ENCODE results near the gene ZNF554. TPM values are rescaled to one million over a fixed set of nuclear protein-coding genes. Genes with fewer than 3 reads are reported as not detected.

ZNF554 gene
- total and polyA plus RNA-seq, 9 donors: 4.9 to 10.5 (median 7.2) TPM

DNA sequence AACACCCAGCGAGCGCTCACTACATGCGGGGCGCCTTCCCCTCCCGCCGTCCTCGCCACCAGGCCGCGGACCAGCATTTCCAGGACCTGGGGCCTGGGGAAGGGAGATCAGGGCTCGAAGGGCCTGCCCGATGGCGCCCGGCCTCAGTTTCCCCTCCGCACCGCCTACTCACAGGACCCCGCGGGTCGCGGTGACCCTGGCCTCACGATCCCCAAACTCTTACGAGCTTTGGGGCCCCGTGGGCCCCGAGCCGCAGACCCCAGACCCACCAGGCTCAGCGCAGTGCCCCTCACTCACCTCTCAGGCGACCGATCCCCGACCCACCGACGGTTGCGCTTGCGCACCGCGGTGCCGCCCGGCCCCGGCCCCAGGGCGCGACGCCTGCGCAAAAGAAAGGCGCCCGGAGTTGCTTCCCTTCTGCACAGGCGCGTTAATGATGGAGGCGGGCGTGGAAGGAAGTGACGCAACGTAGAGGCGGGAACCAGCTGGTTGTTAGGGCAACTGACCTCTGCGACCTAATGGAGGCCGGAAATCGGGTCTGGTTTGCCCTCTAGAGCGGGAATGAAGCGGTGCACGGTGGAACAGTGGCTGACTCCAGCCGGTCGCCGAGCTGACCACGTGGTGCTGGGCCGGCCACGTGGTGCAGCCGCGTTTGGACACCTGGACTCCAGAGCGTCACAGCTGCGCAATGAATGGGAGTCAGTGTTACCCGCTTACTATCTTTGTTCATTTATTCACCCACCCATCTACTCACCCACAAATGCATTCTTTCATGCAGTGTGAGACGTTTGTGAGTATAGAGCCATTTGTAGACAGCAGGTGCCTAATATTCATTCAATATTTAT, 36.5 kb upstream of the ZNF554 start, which contains the start of gene SGTA:
TSS of gene SGTA (minus strand) at position 338 of the 845 bp plus-strand sequence. CDS start 14,205 bp downstream, outside the sequence.
- peak; percentile 83 for TF ChIP-seq POLR2A (IDR thresholded peaks at IDR 0.05)
- TF ChIP-seq, protein P1, sequence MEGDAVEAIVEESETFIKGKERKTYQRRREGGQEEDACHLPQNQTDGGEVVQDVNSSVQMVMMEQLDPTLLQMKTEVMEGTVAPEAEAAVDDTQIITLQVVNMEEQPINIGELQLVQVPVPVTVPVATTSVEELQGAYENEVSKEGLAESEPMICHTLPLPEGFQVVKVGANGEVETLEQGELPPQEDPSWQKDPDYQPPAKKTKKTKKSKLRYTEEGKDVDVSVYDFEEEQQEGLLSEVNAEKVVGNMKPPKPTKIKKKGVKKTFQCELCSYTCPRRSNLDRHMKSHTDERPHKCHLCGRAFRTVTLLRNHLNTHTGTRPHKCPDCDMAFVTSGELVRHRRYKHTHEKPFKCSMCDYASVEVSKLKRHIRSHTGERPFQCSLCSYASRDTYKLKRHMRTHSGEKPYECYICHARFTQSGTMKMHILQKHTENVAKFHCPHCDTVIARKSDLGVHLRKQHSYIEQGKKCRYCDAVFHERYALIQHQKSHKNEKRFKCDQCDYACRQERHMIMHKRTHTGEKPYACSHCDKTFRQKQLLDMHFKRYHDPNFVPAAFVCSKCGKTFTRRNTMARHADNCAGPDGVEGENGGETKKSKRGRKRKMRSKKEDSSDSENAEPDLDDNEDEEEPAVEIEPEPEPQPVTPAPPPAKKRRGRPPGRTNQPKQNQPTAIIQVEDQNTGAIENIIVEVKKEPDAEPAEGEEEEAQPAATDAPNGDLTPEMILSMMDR (IDR thresholded peaks at IDR 0.05): peak; percentile 24 to 80 (median 71)
- peak; percentile 70 for TF ChIP-seq EP300 (IDR thresholded peaks at IDR 0.05)
- intact Hi-C loops (cut with DNase I): no loop called here
- peaks cover 2% of the 10 kb centered on the region for H3K4me1 ChIP-seq (ENCODE audit: insufficient read depth)
- peak within 1 kb of the TSS; percentile 79 to 85 for H3K27ac ChIP-seq
- H3K4me3 ChIP-seq: peak within 1 kb of the TSS; percentile 69
- WGBS, 3 donors: 0 to 1% (median 0%) methylated on average over 50 to 68 of the region's 68 CpGs
- no peaks in the 10 kb centered on the region for H3K27me3 ChIP-seq
- H3K36me3 ChIP-seq: no peaks in the 10 kb centered on the region
- peak; percentile 98 to 99 (median 99) for DNase-seq
- H3K9me3 ChIP-seq: no peaks in the 10 kb centered on the region

DNA sequence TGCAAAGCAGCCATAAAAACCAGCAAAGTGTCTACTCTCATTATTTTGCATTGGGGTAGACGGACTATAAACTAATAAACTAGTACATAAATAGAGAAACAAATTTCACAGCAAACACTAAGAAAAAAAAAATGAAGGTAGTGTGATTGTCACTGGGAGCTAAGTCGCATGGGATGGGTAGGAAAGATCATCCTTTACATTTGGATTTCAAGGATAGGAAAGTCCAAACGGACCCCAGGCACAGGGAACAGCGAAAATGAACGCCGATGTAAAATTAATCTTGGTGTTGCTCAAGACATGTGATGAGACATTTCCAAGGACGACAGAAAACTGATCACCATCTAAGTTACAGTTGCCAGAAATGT, 35.9 kb upstream of the ZNF554 start:
- peaks cover 2% of the 10 kb centered on the region for H3K4me1 ChIP-seq (ENCODE audit: insufficient read depth)
- H3K9me3 ChIP-seq: no peaks in the 10 kb centered on the region
- intact Hi-C loops (cut with DNase I): no loop called here
- TF ChIP-seq, protein P1 (IDR thresholded peaks at IDR 0.05): no peak
- TF ChIP-seq POLR2A (IDR thresholded peaks at IDR 0.05) (no peak), EP300 (IDR thresholded peaks at IDR 0.05) (no peak)
- 56 to 73% (median 66%) methylated on average over 7 of the region's 7 CpGs for WGBS, 3 donors
- no peak overlapping the region for H3K27ac ChIP-seq
- no peak overlapping the region for H3K4me3 ChIP-seq
- no peaks in the 10 kb centered on the region for H3K27me3 ChIP-seq
- no peak for DNase-seq
- H3K36me3 ChIP-seq: no peaks in the 10 kb centered on the region

DNA sequence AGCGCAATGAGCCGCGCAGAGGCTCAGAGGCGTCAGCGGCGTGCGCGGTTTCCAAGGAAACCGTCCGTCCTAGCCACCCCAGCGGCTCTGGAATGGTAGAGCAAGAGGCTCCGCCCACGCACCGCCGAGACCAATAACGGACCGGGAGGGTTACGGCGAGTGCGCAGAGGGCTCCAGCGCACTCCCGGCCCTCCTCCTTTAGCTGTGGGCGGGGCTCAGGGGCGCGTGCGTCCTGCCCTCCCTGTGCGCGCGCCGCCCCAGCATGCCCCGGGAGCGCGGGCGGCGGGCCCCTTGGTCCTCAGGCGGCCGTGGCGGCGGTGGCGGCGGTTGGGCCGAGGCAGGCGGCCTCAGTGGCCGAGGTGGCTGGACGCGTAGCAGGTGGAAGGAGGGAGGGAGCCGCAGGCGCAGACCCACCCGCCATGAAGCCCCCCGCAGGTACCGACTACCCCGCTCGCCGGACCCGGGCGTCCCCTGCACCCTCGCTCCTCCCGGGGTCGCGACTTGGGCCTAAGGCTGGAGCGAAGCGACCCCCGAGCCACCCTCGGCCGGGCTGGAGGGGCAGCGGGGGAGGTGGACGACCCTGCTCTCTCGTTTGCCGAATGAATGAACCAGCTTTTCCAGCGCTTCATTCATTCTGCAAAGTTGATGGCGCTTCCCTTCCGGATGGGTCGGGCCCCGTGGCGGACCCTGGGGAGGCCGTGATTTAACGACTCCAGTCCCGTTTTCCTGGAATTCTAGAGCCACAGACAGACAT, 34.2 kb upstream of the ZNF554 start, which contains the start of gene THOP1:
TSS of gene THOP1 (plus strand) at position 260 of the 754 bp plus-strand sequence. CDS start at position 420, 160 bp downstream.
- 0 to 1% (median 0%) methylated on average over 53 to 78 of the region's 78 CpGs for WGBS, 3 donors

DNA sequence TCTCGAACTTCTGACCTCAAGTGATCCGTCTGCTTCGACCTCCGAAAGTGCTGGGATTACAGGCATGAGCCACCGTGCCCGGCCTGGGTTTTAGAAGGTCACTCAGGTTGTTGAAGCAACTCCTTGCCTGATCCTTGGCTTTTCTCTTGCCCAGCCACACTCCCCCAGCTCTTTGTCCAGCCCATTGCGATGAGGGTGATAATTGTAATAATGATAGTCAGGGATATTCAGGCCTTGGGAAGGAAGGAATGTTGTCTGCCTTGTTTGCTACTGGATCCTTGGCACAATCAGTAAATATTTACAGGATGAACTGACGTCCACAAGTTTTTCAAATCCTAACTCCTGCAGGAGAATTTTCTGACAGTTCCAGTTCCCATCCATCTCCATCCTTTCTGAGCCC, 32.6 kb upstream of the ZNF554 start:
- no peak for DNase-seq
- TF ChIP-seq EP300 (IDR thresholded peaks at IDR 0.05): no peak
- TF ChIP-seq, protein P1 (IDR thresholded peaks at IDR 0.05): no peak
- no peak for TF ChIP-seq POLR2A (IDR thresholded peaks at IDR 0.05)
- H3K27ac ChIP-seq: no peak overlapping the region
- H3K36me3 ChIP-seq: no peaks in the 10 kb centered on the region
- 78 to 79% (median 79%) methylated on average over 8 of the region's 8 CpGs for WGBS, 3 donors
- peaks cover 20% of the 10 kb centered on the region for H3K4me1 ChIP-seq (ENCODE audit: insufficient read depth)
- H3K9me3 ChIP-seq: no peaks in the 10 kb centered on the region
- intact Hi-C loops (cut with DNase I): no loop called here
- no peak overlapping the region for H3K4me3 ChIP-seq
- H3K27me3 ChIP-seq: no peaks in the 10 kb centered on the region

More for the DNA sequence above, 34.2 kb upstream of the ZNF554 start, which contains the start of gene THOP1:
- Histone ChIP-seq H3K27ac (no peak within 1 kb of the TSS), H3K36me3 (no peaks in the 10 kb centered on the region), H3K4me1 (ENCODE audit: insufficient read depth) (peaks cover 9% of the 10 kb centered on the region), H3K9me3 (no peaks in the 10 kb centered on the region), H3K4me3 (peak within 1 kb of the TSS; percentile 95), H3K27me3 (no peaks in the 10 kb centered on the region)
- intact Hi-C loops (cut with DNase I): no loop called here
- DNase-seq: peak; percentile 98 to 99 (median 99)
- TF ChIP-seq, protein P1 (IDR thresholded peaks at IDR 0.05): peak in 1 of 3 donors; percentile 18
- TF ChIP-seq EP300 (IDR thresholded peaks at IDR 0.05) (no peak), POLR2A (IDR thresholded peaks at IDR 0.05) (peak; percentile 57)
